ENCODE measurements around the gene C10orf88. TPM values are rescaled to one million over a fixed set of nuclear protein-coding genes. Genes with fewer than 3 reads are reported as not detected.

Gene C10orf88
- total RNA-seq, 1 donor from 2014 or later = 10.0 TPM

GRCh38 chr10:122998360-122998917 is 44.4 kb upstream of the C10orf88 start:
- no peak overlapping the region for H3K4me3 ChIP-seq (ENCODE audit: low read depth, low read length)
- no peaks in the 10 kb centered on the region for H3K27me3 ChIP-seq (ENCODE audit: control insufficient read depth, insufficient read depth, low read length)
- peaks cover 16% of the 10 kb centered on the region for H3K36me3 ChIP-seq (ENCODE audit: control insufficient read depth, insufficient read depth, low read length)
- DNase-seq (ENCODE audit: low read depth) = no peak
- TF ChIP-seq, protein P1, sequence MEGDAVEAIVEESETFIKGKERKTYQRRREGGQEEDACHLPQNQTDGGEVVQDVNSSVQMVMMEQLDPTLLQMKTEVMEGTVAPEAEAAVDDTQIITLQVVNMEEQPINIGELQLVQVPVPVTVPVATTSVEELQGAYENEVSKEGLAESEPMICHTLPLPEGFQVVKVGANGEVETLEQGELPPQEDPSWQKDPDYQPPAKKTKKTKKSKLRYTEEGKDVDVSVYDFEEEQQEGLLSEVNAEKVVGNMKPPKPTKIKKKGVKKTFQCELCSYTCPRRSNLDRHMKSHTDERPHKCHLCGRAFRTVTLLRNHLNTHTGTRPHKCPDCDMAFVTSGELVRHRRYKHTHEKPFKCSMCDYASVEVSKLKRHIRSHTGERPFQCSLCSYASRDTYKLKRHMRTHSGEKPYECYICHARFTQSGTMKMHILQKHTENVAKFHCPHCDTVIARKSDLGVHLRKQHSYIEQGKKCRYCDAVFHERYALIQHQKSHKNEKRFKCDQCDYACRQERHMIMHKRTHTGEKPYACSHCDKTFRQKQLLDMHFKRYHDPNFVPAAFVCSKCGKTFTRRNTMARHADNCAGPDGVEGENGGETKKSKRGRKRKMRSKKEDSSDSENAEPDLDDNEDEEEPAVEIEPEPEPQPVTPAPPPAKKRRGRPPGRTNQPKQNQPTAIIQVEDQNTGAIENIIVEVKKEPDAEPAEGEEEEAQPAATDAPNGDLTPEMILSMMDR (IDR thresholded peaks at IDR 0.05; ENCODE audit: insufficient read depth, low read length, severe bottlenecking) = no peak
- FAIRE-seq = no peak

GRCh38 chr10:122997864-122998263 is 43.8 kb upstream of the C10orf88 start:
- TF ChIP-seq, protein P1 (IDR thresholded peaks at IDR 0.05; ENCODE audit: insufficient read depth, low read length, severe bottlenecking) = no peak
- Histone ChIP-seq H3K36me3 (ENCODE audit: control insufficient read depth, insufficient read depth, low read length) (peaks cover 16% of the 10 kb centered on the region), H3K27me3 (ENCODE audit: control insufficient read depth, insufficient read depth, low read length) (no peaks in the 10 kb centered on the region), H3K4me3 (ENCODE audit: low read depth, low read length) (no peak overlapping the region)
- DNase-seq (ENCODE audit: low read depth) (no peak), FAIRE-seq (no peak)

DNA sequence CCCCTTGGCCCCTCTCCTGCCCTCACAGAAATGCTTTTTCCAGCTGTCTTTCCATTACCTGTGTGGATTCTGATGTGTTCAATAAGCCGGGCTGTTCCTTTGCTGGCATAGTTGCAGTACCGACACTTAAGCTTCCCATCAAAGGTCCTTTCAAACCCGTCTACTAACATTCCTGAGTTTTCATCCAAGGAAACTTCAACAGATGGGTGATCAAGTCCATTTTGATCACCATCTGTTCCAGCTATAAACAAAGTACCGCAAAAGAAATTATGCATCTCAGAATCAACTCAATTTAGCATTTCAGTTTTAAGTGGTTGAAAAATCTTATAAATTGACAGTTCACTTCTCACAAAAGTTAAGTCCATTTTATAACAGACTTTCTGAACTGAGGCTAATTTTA is 41.9 kb upstream of the C10orf88 start:
- peaks cover 16% of the 10 kb centered on the region for H3K36me3 ChIP-seq (ENCODE audit: control insufficient read depth, insufficient read depth, low read length)
- FAIRE-seq (no peak), DNase-seq (ENCODE audit: low read depth) (no peak)
- H3K27me3 ChIP-seq (ENCODE audit: control insufficient read depth, insufficient read depth, low read length) = no peaks in the 10 kb centered on the region
- H3K4me3 ChIP-seq (ENCODE audit: low read depth, low read length) = no peak overlapping the region
- TF ChIP-seq, protein P1 (IDR thresholded peaks at IDR 0.05; ENCODE audit: insufficient read depth, low read length, severe bottlenecking) = no peak

DNA sequence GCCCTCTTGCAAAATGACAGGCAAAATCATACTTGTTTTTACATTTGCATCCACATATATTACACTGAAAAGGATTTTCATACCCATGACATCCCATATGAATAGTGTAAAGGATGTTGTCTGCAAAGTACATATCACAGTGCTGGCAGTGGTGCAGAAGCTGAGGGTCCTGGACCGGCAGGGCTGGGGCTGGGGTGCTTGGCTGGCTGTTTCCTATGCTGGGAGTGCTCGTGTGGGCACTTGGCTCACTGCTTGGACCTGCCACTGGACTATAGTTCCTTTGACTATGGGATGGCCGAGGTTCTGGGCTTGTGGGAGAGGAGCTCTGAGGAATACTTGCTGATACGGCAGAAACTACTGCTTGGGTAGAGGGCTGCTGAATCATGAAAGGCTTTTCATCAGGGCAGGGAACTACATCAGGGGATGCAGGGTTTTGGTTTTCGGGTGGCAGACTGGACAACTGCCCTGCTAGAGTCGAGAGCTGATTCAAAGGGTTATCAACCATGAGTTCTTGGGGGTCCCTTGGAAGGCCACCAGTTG is 39.8 kb upstream of the C10orf88 start:
- FAIRE-seq = no peak
- H3K4me3 ChIP-seq (ENCODE audit: low read depth, low read length) = no peak overlapping the region
- TF ChIP-seq, protein P1 (IDR thresholded peaks at IDR 0.05; ENCODE audit: insufficient read depth, low read length, severe bottlenecking) = no peak
- H3K27me3 ChIP-seq (ENCODE audit: control insufficient read depth, insufficient read depth, low read length) = no peaks in the 10 kb centered on the region
- no peak for DNase-seq (ENCODE audit: low read depth)
- H3K36me3 ChIP-seq (ENCODE audit: control insufficient read depth, insufficient read depth, low read length) = peaks cover 14% of the 10 kb centered on the region

DNA sequence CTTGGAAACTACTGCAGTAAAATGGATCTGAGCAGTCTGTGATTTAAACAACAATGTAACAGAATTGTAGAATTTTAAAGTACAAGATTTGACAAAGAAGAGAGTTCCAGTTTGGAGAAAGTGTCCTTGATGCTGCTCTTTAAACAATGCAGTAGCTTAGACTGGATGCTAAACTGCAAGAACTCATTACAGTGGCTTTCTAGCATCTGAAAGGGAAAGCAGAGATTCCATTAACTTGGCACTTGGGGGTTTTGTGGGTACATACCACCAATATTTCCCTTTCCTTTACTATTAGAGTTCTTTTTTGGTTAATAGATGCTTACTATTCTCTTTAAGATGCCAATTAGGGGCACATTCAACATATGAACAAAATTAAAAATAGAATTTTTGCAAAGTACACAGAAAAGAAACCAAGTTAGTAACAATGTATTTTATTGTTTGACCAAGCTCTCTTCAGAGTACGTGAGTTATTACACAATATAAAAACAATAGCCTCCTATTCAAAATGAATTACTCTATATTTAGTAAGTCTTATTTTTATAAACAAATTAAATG is 38.1 kb upstream of the C10orf88 start:
- DNase-seq (ENCODE audit: low read depth) (no peak), FAIRE-seq (no peak)
- H3K27me3 ChIP-seq (ENCODE audit: control insufficient read depth, insufficient read depth, low read length) = no peaks in the 10 kb centered on the region
- peaks cover 9% of the 10 kb centered on the region for H3K36me3 ChIP-seq (ENCODE audit: control insufficient read depth, insufficient read depth, low read length)
- H3K4me3 ChIP-seq (ENCODE audit: low read depth, low read length) = no peak overlapping the region
- TF ChIP-seq, protein P1 (IDR thresholded peaks at IDR 0.05; ENCODE audit: insufficient read depth, low read length, severe bottlenecking) = no peak
